ENCODE data around the gene RAB15. TPM values are rescaled to one million over a fixed set of nuclear protein-coding genes. Genes with fewer than 3 reads are reported as not detected.

Gene RAB15
- total and polyA plus RNA-seq, 2 of the 8 experiments (the other 6 are each of a cell fraction or from before 2014, with no cell fraction given): 38.8 to 58.1 TPM

DNA sequence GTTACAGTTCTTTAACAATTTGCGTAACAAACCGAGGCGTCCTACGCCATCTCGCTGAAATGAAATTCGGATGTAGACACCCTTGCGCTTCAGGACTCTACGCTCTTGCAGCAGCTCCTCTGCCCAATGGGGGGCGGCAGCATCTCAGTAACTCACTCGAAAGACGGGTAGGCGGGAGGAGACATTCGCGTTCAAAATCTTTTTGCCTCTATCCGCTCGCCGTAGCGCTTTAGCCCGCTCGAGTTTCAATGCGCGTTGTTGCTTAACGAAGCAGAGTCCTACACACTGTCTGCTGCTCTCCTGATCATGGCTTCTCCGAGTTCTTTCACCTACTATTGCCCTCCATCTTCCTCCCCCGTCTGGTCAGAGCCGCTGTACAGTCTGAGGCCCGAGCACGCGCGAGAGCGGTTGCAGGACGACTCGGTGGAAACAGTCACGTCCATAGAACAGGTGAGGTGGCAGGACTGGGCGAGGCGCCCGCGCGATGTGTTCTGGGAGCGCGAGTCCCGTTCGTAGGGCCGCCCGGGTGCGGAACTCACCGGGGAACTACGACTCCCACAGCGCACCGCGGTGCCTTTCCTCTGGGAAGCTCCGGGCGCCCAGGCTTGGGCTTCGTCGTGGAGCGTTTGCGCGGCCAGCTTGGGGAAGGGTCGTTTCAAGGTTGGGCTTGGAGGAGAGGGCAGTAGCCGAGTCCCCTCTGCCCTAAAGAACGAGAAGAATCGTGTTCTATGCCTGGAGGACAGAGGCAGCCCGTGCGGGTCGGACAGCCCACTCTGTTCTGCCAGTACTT, 14.7 kb upstream of the RAB15 start, which contains the start of gene FNTB (continued):
- TF ChIP-seq, protein P1, sequence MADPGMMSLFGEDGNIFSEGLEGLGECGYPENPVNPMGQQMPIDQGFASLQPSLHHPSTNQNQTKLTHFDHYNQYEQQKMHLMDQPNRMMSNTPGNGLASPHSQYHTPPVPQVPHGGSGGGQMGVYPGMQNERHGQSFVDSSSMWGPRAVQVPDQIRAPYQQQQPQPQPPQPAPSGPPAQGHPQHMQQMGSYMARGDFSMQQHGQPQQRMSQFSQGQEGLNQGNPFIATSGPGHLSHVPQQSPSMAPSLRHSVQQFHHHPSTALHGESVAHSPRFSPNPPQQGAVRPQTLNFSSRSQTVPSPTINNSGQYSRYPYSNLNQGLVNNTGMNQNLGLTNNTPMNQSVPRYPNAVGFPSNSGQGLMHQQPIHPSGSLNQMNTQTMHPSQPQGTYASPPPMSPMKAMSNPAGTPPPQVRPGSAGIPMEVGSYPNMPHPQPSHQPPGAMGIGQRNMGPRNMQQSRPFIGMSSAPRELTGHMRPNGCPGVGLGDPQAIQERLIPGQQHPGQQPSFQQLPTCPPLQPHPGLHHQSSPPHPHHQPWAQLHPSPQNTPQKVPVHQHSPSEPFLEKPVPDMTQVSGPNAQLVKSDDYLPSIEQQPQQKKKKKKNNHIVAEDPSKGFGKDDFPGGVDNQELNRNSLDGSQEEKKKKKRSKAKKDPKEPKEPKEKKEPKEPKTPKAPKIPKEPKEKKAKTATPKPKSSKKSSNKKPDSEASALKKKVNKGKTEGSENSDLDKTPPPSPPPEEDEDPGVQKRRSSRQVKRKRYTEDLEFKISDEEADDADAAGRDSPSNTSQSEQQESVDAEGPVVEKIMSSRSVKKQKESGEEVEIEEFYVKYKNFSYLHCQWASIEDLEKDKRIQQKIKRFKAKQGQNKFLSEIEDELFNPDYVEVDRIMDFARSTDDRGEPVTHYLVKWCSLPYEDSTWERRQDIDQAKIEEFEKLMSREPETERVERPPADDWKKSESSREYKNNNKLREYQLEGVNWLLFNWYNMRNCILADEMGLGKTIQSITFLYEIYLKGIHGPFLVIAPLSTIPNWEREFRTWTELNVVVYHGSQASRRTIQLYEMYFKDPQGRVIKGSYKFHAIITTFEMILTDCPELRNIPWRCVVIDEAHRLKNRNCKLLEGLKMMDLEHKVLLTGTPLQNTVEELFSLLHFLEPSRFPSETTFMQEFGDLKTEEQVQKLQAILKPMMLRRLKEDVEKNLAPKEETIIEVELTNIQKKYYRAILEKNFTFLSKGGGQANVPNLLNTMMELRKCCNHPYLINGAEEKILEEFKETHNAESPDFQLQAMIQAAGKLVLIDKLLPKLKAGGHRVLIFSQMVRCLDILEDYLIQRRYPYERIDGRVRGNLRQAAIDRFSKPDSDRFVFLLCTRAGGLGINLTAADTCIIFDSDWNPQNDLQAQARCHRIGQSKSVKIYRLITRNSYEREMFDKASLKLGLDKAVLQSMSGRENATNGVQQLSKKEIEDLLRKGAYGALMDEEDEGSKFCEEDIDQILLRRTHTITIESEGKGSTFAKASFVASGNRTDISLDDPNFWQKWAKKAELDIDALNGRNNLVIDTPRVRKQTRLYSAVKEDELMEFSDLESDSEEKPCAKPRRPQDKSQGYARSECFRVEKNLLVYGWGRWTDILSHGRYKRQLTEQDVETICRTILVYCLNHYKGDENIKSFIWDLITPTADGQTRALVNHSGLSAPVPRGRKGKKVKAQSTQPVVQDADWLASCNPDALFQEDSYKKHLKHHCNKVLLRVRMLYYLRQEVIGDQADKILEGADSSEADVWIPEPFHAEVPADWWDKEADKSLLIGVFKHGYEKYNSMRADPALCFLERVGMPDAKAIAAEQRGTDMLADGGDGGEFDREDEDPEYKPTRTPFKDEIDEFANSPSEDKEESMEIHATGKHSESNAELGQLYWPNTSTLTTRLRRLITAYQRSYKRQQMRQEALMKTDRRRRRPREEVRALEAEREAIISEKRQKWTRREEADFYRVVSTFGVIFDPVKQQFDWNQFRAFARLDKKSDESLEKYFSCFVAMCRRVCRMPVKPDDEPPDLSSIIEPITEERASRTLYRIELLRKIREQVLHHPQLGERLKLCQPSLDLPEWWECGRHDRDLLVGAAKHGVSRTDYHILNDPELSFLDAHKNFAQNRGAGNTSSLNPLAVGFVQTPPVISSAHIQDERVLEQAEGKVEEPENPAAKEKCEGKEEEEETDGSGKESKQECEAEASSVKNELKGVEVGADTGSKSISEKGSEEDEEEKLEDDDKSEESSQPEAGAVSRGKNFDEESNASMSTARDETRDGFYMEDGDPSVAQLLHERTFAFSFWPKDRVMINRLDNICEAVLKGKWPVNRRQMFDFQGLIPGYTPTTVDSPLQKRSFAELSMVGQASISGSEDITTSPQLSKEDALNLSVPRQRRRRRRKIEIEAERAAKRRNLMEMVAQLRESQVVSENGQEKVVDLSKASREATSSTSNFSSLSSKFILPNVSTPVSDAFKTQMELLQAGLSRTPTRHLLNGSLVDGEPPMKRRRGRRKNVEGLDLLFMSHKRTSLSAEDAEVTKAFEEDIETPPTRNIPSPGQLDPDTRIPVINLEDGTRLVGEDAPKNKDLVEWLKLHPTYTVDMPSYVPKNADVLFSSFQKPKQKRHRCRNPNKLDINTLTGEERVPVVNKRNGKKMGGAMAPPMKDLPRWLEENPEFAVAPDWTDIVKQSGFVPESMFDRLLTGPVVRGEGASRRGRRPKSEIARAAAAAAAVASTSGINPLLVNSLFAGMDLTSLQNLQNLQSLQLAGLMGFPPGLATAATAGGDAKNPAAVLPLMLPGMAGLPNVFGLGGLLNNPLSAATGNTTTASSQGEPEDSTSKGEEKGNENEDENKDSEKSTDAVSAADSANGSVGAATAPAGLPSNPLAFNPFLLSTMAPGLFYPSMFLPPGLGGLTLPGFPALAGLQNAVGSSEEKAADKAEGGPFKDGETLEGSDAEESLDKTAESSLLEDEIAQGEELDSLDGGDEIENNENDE (IDR thresholded peaks at IDR 0.05; ENCODE audit: insufficient replicate concordance, low read length): no peak
- TF ChIP-seq POLR2AphosphoS5 (IDR thresholded peaks at IDR 0.05; ENCODE audit: low read depth, low read length): peak; percentile 68
- no peak for TF ChIP-seq CHD2 (IDR thresholded peaks at IDR 0.05; ENCODE audit: low read length)
- TF ChIP-seq TCF12 (IDR thresholded peaks at IDR 0.05; ENCODE audit: low read depth, low read length): no peak
- no peak for TF ChIP-seq CBX5 (IDR thresholded peaks at IDR 0.05; ENCODE audit: low read depth, low read length)
- no peak for TF ChIP-seq RFX5 (IDR thresholded peaks at IDR 0.05; ENCODE audit: borderline replicate concordance, low read depth, low read length)
- TF ChIP-seq YY1 (IDR thresholded peaks at IDR 0.05; ENCODE audit: low read depth, low read length): no peak
- TF ChIP-seq, protein P2, sequence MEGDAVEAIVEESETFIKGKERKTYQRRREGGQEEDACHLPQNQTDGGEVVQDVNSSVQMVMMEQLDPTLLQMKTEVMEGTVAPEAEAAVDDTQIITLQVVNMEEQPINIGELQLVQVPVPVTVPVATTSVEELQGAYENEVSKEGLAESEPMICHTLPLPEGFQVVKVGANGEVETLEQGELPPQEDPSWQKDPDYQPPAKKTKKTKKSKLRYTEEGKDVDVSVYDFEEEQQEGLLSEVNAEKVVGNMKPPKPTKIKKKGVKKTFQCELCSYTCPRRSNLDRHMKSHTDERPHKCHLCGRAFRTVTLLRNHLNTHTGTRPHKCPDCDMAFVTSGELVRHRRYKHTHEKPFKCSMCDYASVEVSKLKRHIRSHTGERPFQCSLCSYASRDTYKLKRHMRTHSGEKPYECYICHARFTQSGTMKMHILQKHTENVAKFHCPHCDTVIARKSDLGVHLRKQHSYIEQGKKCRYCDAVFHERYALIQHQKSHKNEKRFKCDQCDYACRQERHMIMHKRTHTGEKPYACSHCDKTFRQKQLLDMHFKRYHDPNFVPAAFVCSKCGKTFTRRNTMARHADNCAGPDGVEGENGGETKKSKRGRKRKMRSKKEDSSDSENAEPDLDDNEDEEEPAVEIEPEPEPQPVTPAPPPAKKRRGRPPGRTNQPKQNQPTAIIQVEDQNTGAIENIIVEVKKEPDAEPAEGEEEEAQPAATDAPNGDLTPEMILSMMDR (IDR thresholded peaks at IDR 0.05; ENCODE audit: control extremely low read depth in 1 of 3, insufficient read depth in 1 of 3, low read depth in 1 of 3, low read length in 3 of 3): peak; percentile 77 to 93 (median 85)

Measured in H1 (cell line).